Lower leg skin (tissue), 3 donors: ENCODE data around the gene SLC25A13.

Source experiments
- POLR2A ChIP-seq, 2 donors: fragments of 450-650 bp; IDR thresholded peaks; one replicate each; pipeline ENCODE4 v1.6.1; 2016 to 2017; ENCODE audit warnings: antibody characterized with exemption in 2 of 2, mild to moderate bottlenecking in 1 of 2, moderate library complexity in 1 of 2
- TF ChIP-seq, protein P1 (sequence below), 3 donors: fragments of 450-650 bp; IDR thresholded peaks; one replicate each; pipeline ENCODE4 v1.5.1; 2016; ENCODE audit warnings: antibody characterized with exemption in 3 of 3, mild to moderate bottlenecking in 3 of 3, moderate library complexity in 2 of 3

DNA sequence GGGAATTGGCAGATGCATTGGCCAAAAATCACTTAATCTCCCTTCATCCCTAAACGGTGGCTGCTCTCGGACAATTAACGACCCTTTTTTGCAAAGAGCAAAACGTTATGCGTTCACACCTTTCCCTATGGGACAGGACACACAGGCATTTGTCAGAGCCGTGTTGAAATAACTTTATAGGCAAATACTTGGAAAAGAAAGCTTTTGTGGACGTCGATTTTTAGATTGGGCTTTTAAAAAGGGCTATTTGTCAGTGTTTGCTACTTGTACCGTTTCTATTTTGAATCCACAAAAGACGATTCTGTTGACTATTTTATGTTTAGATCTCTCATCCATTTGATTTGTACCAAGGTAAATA is 245.6 kb downstream of the SLC25A13 start:
- TF ChIP-seq, protein P1, sequence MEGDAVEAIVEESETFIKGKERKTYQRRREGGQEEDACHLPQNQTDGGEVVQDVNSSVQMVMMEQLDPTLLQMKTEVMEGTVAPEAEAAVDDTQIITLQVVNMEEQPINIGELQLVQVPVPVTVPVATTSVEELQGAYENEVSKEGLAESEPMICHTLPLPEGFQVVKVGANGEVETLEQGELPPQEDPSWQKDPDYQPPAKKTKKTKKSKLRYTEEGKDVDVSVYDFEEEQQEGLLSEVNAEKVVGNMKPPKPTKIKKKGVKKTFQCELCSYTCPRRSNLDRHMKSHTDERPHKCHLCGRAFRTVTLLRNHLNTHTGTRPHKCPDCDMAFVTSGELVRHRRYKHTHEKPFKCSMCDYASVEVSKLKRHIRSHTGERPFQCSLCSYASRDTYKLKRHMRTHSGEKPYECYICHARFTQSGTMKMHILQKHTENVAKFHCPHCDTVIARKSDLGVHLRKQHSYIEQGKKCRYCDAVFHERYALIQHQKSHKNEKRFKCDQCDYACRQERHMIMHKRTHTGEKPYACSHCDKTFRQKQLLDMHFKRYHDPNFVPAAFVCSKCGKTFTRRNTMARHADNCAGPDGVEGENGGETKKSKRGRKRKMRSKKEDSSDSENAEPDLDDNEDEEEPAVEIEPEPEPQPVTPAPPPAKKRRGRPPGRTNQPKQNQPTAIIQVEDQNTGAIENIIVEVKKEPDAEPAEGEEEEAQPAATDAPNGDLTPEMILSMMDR (IDR thresholded peaks at IDR 0.05): no peak
- TF ChIP-seq POLR2A (IDR thresholded peaks at IDR 0.05): no peak
